Coronary artery (tissue), 2 donors: ENCODE measurements around the gene CCDC97.

Experiments
- DNase-seq: peaks from one replicate; pipeline ENCODE4 v3.0.0-alpha.2; 2017; ENCODE audit warnings: low spot score
- H3K27ac ChIP-seq, 2 donors: fragments of 200-600 bp; sonication (generic); one replicate each; pipeline ENCODE4 v1.5.1; 2016 to 2019
- H3K4me3 ChIP-seq: fragments of 200-600 bp; sonication (generic); 2 replicates; pipeline ENCODE4 v1.5.1; 2016; ENCODE audit warnings: mild to moderate bottlenecking, moderate library complexity
- TF ChIP-seq, protein P1 (sequence below): fragments of 200-600 bp; sonication (generic); IDR thresholded peaks from one replicate; pipeline ENCODE4 v1.5.1; 2019; ENCODE audit warnings: antibody characterized with exemption

CCDC97 gene

DNA sequence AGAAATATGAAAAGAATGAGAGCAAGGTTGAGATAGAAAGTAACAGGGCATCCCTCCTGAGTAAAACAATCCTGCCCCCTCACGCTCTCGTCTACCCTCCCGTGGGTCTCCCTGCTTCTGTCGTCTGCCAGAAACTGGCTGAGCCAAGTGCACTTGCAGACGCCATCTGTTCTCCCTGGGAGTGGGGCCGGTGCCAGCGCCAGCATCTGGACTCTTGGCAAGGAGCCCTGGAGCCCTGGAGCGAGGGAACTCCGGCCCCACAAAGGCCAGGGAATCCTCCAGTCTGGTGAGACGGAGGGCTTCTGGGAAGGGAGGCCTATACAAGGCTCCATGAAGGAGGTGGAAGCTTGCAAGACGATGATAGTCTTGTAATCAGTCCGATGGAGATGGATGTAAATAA, 64.0 kb downstream of the CCDC97 start:
- Histone ChIP-seq H3K4me3 (no peak overlapping the region), H3K27ac (peak overlapping the region in 1 of 2 donors; percentile 60)
- peak; percentile 87 for DNase-seq
- TF ChIP-seq, protein P1, sequence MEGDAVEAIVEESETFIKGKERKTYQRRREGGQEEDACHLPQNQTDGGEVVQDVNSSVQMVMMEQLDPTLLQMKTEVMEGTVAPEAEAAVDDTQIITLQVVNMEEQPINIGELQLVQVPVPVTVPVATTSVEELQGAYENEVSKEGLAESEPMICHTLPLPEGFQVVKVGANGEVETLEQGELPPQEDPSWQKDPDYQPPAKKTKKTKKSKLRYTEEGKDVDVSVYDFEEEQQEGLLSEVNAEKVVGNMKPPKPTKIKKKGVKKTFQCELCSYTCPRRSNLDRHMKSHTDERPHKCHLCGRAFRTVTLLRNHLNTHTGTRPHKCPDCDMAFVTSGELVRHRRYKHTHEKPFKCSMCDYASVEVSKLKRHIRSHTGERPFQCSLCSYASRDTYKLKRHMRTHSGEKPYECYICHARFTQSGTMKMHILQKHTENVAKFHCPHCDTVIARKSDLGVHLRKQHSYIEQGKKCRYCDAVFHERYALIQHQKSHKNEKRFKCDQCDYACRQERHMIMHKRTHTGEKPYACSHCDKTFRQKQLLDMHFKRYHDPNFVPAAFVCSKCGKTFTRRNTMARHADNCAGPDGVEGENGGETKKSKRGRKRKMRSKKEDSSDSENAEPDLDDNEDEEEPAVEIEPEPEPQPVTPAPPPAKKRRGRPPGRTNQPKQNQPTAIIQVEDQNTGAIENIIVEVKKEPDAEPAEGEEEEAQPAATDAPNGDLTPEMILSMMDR = no peak
